GM21381 (cell line): ENCODE data around the gene PRR35.

Experiments used
- ATAC-seq: cut with Tn5 transposase; IDR thresholded peaks from one replicate; pipeline ENCODE4 v1.9.1; 2021; ENCODE audit warnings: mild to moderate bottlenecking, moderate library complexity; ENCODE audit not compliant: unreplicated experiment

The PRR35 gene

DNA sequence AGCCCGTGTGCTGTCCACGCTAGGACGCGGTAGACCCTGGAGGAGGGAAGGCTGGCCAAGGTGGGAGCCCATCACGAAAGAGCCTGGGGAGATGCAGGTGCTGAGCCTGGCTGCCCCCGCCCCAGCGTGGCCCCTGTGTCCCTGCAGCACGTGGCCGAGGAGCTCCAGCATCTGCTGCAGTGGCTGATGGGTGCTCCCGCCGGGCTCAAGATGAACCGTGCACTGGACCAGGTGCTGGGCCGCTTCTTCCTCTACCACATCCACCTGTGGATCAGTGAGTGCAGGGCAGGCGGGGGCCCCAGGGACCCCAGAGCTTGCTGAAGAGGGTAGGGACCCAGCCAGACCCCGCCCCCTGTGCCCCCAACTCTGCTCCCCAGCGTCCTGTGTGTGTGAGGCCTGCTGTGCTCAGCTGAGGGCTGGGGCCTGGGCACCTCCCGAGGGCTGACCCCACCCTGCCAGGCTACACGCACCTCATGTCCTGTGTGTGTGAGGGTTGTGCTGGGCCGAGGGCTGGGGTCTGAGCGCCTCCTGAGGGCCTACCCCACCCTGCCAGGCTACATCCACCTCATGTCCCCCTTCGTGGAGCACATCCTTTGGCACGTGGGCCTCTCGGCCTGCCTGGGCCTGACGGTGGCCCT lies 18.2 kb downstream of the PRR35 start:
- ATAC-seq, result no peak

DNA sequence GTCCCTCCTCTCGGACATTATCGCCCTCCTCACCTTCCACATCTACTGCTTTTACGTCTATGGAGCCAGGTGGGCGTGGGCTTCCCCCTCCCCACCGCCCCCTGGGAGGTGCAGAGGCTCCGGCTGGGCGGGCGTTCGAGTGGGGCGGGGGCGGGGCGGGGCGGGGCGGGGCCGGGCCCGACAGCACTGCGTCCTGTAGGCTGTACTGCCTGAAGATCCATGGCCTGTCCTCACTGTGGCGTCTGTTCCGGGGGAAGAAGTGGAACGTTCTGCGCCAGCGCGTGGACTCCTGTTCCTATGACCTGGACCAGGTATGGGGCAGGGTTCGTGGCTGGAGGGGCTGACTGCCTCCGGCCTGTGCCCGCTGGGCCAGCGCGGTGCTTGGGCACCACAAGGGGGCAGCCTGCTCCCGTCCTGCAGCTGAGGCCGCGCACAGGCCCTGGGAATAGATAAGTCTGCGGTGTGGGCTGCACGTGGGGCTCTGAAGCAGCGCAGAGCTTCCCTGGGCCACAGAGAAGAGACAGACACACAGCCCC lies 18.7 kb downstream of the PRR35 start:
- no peak for ATAC-seq

DNA sequence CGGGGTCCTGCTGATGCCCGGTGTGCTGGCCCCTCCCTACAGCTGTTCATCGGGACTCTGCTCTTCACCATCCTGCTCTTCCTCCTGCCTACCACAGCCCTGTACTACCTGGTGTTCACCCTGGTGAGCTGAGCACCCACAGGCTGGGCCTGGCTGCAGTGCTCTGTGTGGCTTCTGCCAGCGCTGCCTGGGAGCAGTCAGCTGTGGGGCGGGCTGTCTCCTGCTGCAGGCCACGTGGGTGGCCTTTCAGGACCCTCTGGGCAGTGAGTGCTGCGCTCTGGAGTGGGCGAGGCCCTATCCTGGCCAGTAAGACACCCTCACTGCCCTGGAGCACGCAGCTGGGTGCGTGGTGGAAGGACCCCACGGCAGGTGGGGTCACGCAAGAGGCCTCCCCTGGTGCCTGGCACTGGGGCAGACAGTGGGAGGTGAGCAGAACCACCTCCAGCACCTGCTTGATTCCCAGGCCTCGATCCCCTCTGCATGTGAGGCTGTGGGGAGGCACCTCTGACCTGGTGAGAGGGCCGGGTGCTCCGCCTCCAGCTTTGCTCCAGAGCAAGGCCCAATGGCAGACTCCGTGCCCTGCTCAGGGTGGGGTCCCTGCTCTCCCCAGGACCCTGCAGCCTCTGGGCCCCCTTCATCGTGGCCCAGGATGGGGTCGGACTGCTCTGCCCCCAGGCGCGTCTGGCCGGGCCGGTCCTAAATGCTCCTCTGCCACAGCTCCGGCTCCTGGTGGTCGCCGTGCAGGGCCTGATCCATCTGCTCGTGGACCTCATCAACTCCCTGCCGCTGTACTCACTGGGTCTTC lies 20.1 kb downstream of the PRR35 start:
- no peak for ATAC-seq

DNA sequence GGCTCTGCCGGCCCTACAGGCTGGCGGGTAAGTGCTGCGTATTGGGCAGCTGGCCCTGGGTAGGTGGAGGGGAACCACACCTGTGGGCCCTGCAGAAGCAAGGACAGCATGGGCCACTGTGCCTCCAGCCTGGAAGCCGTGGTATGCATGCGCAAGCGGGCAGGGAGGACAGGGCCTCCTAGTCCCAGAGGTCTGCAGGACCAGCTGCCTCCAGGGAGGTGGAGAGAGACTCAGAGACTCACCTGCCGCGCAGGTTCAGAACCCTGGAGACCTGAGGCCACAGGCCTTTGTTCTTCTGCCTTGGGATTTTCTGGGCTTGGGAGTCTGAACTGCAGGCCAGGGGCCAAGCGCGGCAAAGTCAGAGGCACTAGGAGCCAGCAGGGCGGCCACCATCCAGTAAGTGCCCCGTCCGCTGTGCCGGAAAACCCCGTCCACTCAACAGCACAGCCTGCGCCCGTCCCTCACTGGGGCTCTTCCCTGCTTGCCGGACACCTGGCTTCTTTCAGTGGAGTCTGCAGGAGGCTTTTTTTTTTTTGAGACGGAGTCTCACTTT lies 20.8 kb downstream of the PRR35 start:
- ATAC-seq, result no peak

- no peak for ATAC-seq
Measured at GRCh38 chr16:582218-582613, 22.0 kb downstream of the PRR35 start.

GRCh38 chr16:582614-583331 lies 22.6 kb downstream of the PRR35 start:
- no peak for ATAC-seq

- ATAC-seq, result no peak
Measured at GRCh38 chr16:583470-583814, 23.2 kb downstream of the PRR35 start.

- ATAC-seq, result no peak
Measured at GRCh38 chr16:583815-584591, 23.8 kb downstream of the PRR35 start.

DNA sequence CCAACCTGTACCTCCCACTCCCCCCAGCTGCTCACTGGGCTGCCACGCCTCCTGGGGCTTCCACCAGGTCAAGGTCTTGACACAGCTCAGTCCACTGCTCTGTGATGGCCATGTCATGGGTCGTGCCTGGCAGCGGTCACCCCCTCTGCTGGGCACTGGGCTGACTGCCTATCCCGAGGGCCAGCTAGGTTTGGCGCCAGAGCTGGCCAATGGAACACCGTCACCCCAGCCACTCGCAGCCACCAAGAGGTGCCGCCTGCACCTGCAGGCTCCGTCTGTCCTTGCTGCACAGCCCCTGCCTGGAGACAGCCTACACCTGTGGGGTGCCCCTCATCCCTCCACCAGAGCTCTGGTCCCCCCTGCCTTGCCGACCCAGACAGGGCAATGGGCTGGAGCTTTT lies 25.2 kb downstream of the PRR35 start:
- ATAC-seq, result no peak

DNA sequence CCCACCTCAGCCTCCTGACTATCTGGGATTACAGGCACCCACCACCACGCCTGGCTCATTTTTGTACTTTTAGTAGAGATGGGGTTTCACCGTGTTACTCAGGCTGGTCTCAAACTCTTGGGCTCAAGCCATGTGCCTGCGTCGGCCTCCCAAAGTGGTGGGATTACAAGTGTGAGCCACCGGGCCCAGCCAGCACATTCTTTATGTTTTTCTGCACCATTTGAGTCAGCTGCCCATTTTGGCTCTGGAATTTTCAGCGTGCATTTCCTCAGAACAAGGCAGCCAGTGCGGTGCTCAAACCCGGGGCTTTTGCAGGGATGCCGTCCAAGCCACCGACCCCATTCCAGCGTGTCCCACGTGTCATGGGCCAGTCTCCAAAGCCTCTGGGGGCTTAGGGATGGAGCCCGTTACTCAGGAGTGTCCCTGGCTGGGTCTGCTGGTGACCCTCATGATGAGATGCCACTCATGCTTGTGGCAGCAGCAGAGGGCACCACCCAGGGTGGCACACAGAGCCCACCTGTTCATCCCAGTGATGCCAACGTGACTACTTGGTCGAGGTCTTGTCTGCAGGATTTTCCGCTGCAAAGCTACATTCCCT lies 26.0 kb downstream of the PRR35 start:
- no peak for ATAC-seq

DNA sequence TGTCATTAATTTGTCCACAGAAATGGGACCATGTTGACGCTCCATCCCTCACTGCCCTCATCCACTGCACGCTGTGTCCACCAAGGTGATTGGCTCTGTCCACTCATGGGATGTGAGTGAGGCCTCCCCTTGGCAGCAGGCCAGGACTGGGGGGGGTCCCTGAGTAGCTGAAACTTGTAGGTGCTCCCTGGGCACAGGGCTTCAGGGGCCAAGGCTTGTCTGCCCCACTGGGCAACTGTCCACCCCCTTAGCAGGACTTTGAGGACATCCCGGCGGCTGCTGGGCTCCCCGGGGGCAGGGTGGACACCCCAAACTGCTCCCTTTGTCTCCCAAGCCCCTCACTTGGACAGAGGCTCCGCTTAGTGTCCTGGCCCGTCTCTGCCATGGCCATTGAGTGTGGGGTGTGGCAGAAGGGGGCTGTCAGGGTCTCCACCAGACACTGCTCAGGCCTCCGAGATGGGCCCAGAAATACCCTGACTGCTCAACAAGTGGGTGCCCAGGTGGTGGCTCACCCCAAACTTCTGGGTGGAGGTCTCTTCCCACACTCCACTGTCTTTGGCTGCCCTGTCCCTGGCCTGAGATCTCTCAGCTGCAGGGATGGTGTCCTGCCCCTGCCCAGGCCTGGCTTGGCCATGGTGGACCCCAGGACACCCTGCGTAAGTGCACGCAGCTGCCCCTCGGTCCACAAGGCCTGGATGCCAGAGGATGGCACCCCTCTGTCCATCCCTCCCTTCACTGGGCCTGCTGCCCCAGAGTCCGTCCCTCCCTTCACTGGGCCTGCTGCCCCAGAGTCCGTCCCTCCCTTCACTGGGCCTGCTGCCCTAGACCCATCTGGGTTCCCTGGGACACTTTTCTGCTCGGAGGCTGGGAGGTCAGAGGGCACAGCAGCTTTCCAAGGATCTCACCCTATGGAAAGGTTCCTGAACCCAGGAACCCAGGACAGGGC lies 26.7 kb downstream of the PRR35 start:
- ATAC-seq, result no peak

DNA sequence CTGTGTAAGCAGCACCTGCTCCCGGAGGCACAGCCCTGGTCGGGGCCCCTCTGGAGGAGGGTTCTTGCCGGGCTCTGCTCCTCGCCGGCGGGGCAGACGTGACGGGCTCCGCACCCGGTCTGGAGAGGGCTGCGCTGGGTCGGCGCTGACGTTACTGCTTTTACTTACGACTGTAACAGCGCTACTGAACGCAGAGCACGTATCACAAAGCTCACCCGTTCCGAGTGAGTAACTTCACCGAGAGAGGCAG lies 28.4 kb downstream of the PRR35 start:
- peak; percentile 8 for ATAC-seq

- peak; percentile 68 for ATAC-seq
Measured at GRCh38 chr16:588889-589657, 28.9 kb downstream of the PRR35 start.

- ATAC-seq, result peak; percentile 71
Measured at GRCh38 chr16:589658-590187, 29.5 kb downstream of the PRR35 start, which contains the start of gene RAB40C. Gene RAB40C (plus strand): TSS chr16:590066. CDS start chr16:590292, 226 bp downstream.

DNA sequence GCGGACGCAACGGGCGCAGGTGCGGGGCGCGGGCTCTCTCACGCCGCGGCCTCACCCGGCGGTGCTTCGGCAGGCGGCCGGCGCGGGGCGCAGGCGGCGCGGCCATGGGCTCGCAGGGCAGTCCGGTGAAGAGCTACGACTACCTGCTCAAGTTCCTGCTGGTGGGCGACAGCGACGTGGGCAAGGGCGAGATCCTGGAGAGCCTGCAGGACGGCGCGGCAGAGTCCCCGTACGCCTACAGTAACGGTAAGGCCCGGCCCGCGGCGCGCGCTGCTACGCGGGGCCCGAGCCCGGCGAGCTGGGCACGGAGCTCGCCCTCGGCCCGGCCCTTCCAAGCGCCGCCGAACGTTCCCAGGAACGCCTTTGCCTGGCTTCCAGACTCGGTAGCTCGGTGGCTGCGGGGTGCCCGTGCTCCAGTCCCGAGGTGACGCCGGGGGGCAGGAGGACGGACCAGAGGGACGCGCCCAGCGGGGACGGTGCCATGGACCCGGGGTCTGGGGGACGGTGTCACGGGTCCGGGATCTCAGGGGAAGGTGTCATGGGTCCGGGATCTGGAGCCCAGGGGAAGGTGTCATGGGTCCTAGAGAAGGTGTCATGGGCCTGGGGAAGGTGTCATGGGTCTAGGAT lies 30.1 kb downstream of the PRR35 start:
- no peak for ATAC-seq

GRCh38 chr16:590815-591200 lies 30.6 kb downstream of the PRR35 start:
- ATAC-seq, result no peak

GRCh38 chr16:591231-591630 lies 31.0 kb downstream of the PRR35 start:
- no peak for ATAC-seq
